ENCODE results near the gene P2RX7. TPM values are rescaled to one million over a fixed set of nuclear protein-coding genes. Genes with fewer than 3 reads are reported as not detected.

The P2RX7 gene
- 1.6 and 6.0 TPM in 2 replicates for total RNA-seq (2014; rRNA removed)
- percentile 29 among the genes with signal in this experiment for Bru-seq, nascent RNA
- percentile 29 among the genes with signal in this experiment for BruChase-seq, experiment 1, labeled RNA remaining after a 6-hour chase
- percentile 32 among the genes with signal in this experiment for BruChase-seq, experiment 2, labeled RNA remaining after a 2-hour chase
- long read RNA-seq, full-length matches to known transcripts = 1 of 7 reads
- long read RNA-seq, partial matches to known transcripts = 0 of 7 reads
- long read RNA-seq, other reads (novel, unspliced or antisense) = 6 of 7 reads

DNA sequence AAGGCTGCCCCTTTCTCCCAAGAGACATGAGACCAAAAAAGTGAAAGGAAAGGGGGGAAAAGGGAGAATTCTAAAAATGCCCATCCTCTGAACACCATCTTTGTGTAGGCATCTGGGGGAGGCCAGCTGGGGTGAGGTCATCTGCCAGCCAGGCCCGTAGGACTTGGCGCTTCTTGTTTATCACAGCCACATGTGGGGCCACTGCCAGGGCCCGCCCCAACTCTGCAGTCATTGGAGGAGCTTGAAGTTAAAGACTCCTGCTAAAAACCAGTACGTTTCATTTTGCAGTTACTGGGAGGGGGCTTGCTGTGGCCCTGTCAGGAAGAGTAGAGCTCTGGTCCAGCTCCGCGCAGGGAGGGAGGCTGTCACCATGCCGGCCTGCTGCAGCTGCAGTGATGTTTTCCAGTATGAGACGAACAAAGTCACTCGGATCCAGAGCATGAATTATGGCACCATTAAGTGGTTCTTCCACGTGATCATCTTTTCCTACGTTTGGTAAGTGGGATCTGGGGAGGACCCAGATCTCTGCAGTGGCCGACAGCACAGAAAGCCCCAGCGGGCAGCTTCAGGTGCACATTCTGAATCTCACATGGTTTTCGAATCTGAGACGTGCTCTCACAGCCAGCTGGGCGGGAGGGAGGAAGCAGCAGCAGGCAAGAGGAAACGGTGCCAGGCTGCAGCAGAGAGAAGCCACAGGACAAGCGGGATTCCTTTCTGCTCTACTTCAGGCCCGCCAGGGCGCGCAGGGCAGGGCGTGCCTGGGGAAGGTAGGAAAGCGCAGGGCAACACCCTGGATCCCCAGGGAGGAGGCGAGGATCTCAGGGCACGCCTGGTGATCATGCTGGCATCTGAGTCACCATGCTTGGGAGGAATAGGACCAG is at the start of gene P2RX7:
TSS of gene P2RX7 (plus strand) at position 276 of the 881 bp plus-strand sequence. CDS start at position 371, 95 bp downstream.
- Histone ChIP-seq H3K4me2 (ENCODE audit: low read length) (peak within 1 kb of the TSS; percentile 88), H2AFZ (ENCODE audit: low read length) (peak within 1 kb of the TSS; percentile 94), H3K9ac (ENCODE audit: low read length) (peak within 1 kb of the TSS; percentile 24), H3K36me3 (ENCODE audit: low read depth, low read length) (no peaks in the 10 kb centered on the region), H4K20me1 (ENCODE audit: low read length) (no peaks in the 10 kb centered on the region), H3K4me3 (ENCODE audit: low read length) (peak within 1 kb of the TSS; percentile 65), H3K9me2 (replicated peaks; ENCODE audit: low read length) (no peaks in the 10 kb centered on the region), H3F3A (ENCODE audit: low read length, unreplicated experiment) (no peaks in the 10 kb centered on the region), H3K79me2 (ENCODE audit: low read length) (no peaks in the 10 kb centered on the region), H3K4me1 (ENCODE audit: insufficient read depth, low read length) (peaks cover 19% of the 10 kb centered on the region), H3K9me3 (ENCODE audit: low read length) (no peaks in the 10 kb centered on the region), H3K27ac (ENCODE audit: low read length) (peak within 1 kb of the TSS; percentile 42), H3K27me3 (ENCODE audit: low read length) (no peaks in the 10 kb centered on the region)
- ChIA-PET CTCF (no interaction called here), POLR2A (ENCODE audit: unreplicated experiment) (no interaction called here)
- intact Hi-C loops (cut with micrococcal nuclease) = loop anchor here (2.0 kb wide), 2 partner anchors 82 to 98 kb away; no protein-coding TSS in a partner anchor
- TF ChIP-seq EZH2 (IDR thresholded peaks at IDR 0.05; ENCODE audit: low read length, unreplicated experiment) (no peak), EZH2phosphoT487 (IDR thresholded peaks at IDR 0.05; ENCODE audit: borderline replicate concordance, low read length) (no peak)
- TF ChIP-seq, protein P1, sequence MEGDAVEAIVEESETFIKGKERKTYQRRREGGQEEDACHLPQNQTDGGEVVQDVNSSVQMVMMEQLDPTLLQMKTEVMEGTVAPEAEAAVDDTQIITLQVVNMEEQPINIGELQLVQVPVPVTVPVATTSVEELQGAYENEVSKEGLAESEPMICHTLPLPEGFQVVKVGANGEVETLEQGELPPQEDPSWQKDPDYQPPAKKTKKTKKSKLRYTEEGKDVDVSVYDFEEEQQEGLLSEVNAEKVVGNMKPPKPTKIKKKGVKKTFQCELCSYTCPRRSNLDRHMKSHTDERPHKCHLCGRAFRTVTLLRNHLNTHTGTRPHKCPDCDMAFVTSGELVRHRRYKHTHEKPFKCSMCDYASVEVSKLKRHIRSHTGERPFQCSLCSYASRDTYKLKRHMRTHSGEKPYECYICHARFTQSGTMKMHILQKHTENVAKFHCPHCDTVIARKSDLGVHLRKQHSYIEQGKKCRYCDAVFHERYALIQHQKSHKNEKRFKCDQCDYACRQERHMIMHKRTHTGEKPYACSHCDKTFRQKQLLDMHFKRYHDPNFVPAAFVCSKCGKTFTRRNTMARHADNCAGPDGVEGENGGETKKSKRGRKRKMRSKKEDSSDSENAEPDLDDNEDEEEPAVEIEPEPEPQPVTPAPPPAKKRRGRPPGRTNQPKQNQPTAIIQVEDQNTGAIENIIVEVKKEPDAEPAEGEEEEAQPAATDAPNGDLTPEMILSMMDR (conservative IDR thresholded peaks at IDR 0.05; ENCODE audit: low read depth, low read length) = peak; percentile 30; the same call in 1 of the 2 replicates
- DNase-seq = peak; percentile 95
- ATAC-seq = peak; percentile 99
- no TSS peak for BruUV-seq (replicated peaks)

DNA sequence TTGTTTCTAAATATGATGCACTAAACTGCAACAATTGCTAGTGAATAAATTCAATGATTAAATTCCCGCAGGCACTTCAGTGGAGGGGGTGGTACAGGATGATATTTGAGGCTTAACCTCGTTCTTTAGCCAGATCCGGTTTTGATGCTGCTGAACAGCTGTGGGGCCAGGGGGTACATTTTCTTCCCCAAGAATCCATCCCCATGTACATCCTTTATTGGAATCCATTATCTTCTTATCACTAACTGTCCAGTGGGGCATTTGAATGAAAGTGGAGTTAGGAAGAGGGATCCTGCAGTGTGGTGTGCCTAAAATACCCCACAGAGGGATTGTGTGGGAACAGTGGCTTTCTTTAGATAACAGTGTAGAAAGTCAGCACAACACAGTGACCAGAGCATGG is 48.4 kb upstream of the P2RX7 start:
- Histone ChIP-seq H3K4me3 (ENCODE audit: low read length) (no peak overlapping the region), H3K4me1 (ENCODE audit: insufficient read depth, low read length) (no peaks in the 10 kb centered on the region), H3F3A (ENCODE audit: low read length, unreplicated experiment) (no peaks in the 10 kb centered on the region), H3K9ac (ENCODE audit: low read length) (no peak overlapping the region), H3K27ac (ENCODE audit: low read length) (no peak overlapping the region), H3K9me3 (ENCODE audit: low read length) (no peaks in the 10 kb centered on the region), H3K36me3 (ENCODE audit: low read depth, low read length) (no peaks in the 10 kb centered on the region), H3K9me2 (replicated peaks; ENCODE audit: low read length) (no peaks in the 10 kb centered on the region), H3K4me2 (ENCODE audit: low read length) (no peak overlapping the region), H3K27me3 (ENCODE audit: low read length) (no peaks in the 10 kb centered on the region), H4K20me1 (ENCODE audit: low read length) (no peaks in the 10 kb centered on the region), H2AFZ (ENCODE audit: low read length) (no peak overlapping the region), H3K79me2 (ENCODE audit: low read length) (no peaks in the 10 kb centered on the region)
- ATAC-seq (no peak), DNase-seq (no peak)
- POLR2A ChIA-PET (ENCODE audit: unreplicated experiment) = no interaction called here
- BruUV-seq (replicated peaks) = no TSS peak
- intact Hi-C loops (cut with micrococcal nuclease) = no loop called here
- TF ChIP-seq, protein P1 (conservative IDR thresholded peaks at IDR 0.05; ENCODE audit: low read depth, low read length) = no peak
- TF ChIP-seq EZH2 (IDR thresholded peaks at IDR 0.05; ENCODE audit: low read length, unreplicated experiment) = no peak
- no peak for TF ChIP-seq EZH2phosphoT487 (IDR thresholded peaks at IDR 0.05; ENCODE audit: borderline replicate concordance, low read length)
- CTCF ChIA-PET = no interaction called here

Measured in PC-3 (cell line).